HepG2 (cell line): ENCODE data around the gene VAC14. TPM values are rescaled to one million over a fixed set of nuclear protein-coding genes. Genes with fewer than 3 reads are reported as not detected.

Experiments
- ELF4 ChIP-seq: sonication (generic); formaldehyde crosslinking; IDR thresholded peaks from 2 replicates; pipeline ENCODE4 v1.5.0; 2020; ENCODE audit warnings: missing genetic modification reagents, mild to moderate bottlenecking, moderate library complexity, borderline replicate concordance
- HBP1 ChIP-seq: IDR thresholded peaks from 2 replicates; pipeline ENCODE4 v1.6.1; 2016; ENCODE audit warnings: low read depth, control low read depth
- HMG20B ChIP-seq: conservative IDR thresholded peaks from 2 replicates; pipeline ENCODE4 v1.6.1; 2016; ENCODE audit warnings: missing genetic modification reagents, missing compliant biosample characterization
- MAFF ChIP-seq: IDR thresholded peaks from 2 replicates; pipeline ENCODE4 v1.6.1; 2011; ENCODE audit warnings: low read depth, low read length, improper control_type of control experiment
- NR2F6 ChIP-seq, 2 experiments: IDR thresholded peaks; 2 replicates each; pipeline ENCODE4 v1.6.1; 2016; ENCODE audit warnings: antibody characterized with exemption in 1 of 2, mild to moderate bottlenecking in 1 of 2
- PITX1 ChIP-seq: sonication (generic); formaldehyde crosslinking; IDR thresholded peaks from 2 replicates; pipeline ENCODE4 v1.5.1; 2020; ENCODE audit warnings: mild to moderate bottlenecking, missing genetic modification reagents
- RBFOX2 ChIP-seq: fragments of 200-400 bp; formaldehyde crosslinking; IDR thresholded peaks from 2 replicates; pipeline ENCODE4 v1.6.1; 2017; ENCODE audit warnings: low read depth, mild to moderate bottlenecking, low read length
- TOE1 ChIP-seq: sonication (generic); formaldehyde crosslinking; IDR thresholded peaks from 2 replicates; pipeline ENCODE4 v1.4.0; 2020; ENCODE audit warnings: mild to moderate bottlenecking, missing genetic modification reagents
- ZFX ChIP-seq: sonication (generic); formaldehyde crosslinking; IDR thresholded peaks from 2 replicates; pipeline ENCODE4 v1.4.0; 2020; ENCODE audit warnings: mild to moderate bottlenecking, low read depth, missing genetic modification reagents, moderate library complexity
- ZNF205 ChIP-seq: IDR thresholded peaks from 2 replicates; pipeline ENCODE4 v1.6.1; 2018; ENCODE audit warnings: missing biosample characterization, missing genetic modification reagents
- ZNF629 ChIP-seq: sonication (generic); formaldehyde crosslinking; conservative IDR thresholded peaks from 2 replicates; pipeline ENCODE4 v1.5.0; 2020; ENCODE audit warnings: missing genetic modification reagents
- ZNF768 ChIP-seq: sonication (generic); formaldehyde crosslinking; IDR thresholded peaks from 2 replicates; pipeline ENCODE4 v1.4.0; 2020; ENCODE audit warnings: missing genetic modification reagents
- ZNF800 ChIP-seq: sonication (generic); formaldehyde crosslinking; IDR thresholded peaks from 2 replicates; pipeline ENCODE4 v1.4.0; 2020; ENCODE audit warnings: missing genetic modification reagents
- polyA plus RNA-seq, 8 experiments: library from polyadenylated mRNA; depleted of rRNA in 3 of 8; stranded (reverse) in 7 of 8; unstranded in 1 of 8; fragments of >200 nt; fragmentation: Illumina TruSeq in 4 of 8; extraction: Trizol in 4 of 8; gene quantifications; 2 replicates each; pipeline versions ENCODE4 v1.2.1 to v1.2.3, GENCODE V29; 2011 to 2016; ENCODE audit warnings: low read depth in 4 of 8, missing spikeins in 1 of 8, mixed read lengths in 1 of 8; ENCODE audit not compliant: insufficient read depth in 1 of 8
- total RNA-seq, 5 experiments: library from RNA; depleted of rRNA; stranded (reverse); fragments of >200 nt; fragmentation: Illumina TruSeq; extraction: Trizol; gene quantifications; 2 replicates each; pipeline ENCODE4 v1.2.3, GENCODE V29; 2016; ENCODE audit warnings: low read depth in 1 of 5
- TF ChIP-seq, protein P1 (sequence below): fragments of 450-650 bp; IDR thresholded peaks from 2 replicates; pipeline ENCODE4 v1.6.1; 2017; ENCODE audit warnings: mild to moderate bottlenecking
- TF ChIP-seq, protein P2 (sequence below), 2 experiments: sonication (generic) in 1 of 2; formaldehyde crosslinking in 1 of 2; IDR thresholded peaks; 2 replicates each; pipeline versions ENCODE4 v1.6.1 to v1.9.0; 2014 to 2022; ENCODE audit warnings: antibody characterized with exemption in 1 of 2, borderline replicate concordance in 1 of 2, inconsistent platforms in 1 of 2, low read depth in 1 of 2, missing genetic modification reagents in 1 of 2

The VAC14 gene
- total and polyA plus RNA-seq, 2 of the 13 experiments (the other 11 are each of a cell fraction or from before 2014, with no cell fraction given) = 23.5 to 24.6 TPM

DNA sequence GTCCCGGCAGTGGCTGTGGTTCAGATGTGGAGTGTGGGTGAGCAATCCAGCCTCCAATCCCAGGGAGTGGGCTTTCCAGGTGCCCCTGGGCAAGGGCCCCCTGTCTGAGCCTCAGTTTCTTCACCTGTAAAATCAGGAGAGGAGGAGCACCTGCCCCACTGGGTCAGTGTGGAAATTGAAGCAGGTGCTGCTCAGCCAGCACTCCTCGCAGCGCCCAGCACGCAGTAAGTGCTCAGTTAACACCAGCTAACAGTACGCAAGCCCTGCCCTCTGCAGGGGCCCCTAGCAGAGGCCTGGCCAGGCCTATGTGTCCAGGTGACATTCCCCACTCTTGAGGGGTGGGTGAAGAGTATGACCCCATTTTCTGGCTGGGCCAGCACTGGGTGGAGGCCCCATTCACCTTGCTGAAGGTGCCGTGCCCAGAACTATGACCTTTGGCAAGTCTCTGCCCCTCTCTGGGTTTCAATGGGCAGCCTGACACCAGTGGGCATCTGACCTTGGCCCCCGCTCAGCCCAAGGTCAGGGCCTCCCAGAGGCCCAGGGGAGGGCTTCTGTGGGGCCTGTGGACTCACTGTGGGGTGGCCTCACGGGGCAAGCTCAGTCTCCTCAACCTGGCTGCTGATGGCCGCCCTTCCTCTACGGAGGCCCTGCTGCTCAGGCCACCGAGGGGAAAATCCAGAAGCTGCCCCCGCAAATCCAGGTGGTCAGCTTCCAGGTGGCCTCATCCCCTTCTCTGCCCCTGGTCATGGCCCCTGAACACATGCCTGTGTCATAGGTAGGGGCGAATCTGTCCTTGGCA lies 117.6 kb downstream of the VAC14 start (continued):
- TF ChIP-seq ZNF629 (CRISPR knock-in tag) (peak; percentile 66), TOE1 (no peak; the same call in 1 of the 2 replicates), ELF4 (CRISPR knock-in tag) (no peak), HBP1 (CRISPR knock-in tag) (peak; percentile 39), ZNF768 (CRISPR knock-in tag) (peak; percentile 2; the same call in 1 of the 2 replicates), PITX1 (CRISPR knock-in tag) (peak; percentile 39; the same call in 1 of the 2 replicates), HMG20B (CRISPR knock-in tag) (no peak), ZFX (CRISPR knock-in tag) (peak; percentile 78), NR2F6 (IDR thresholded peaks at IDR 0.05) (peak; percentile 93), NR2F6 (CRISPR knock-in tag; IDR thresholded peaks at IDR 0.05) (peak; percentile 89), MAFF (no peak), RBFOX2 (peak; percentile 87), ZNF205 (no peak), ZNF800 (peak; percentile 66; the same call in 1 of the 2 replicates)
- TF ChIP-seq, protein P1, sequence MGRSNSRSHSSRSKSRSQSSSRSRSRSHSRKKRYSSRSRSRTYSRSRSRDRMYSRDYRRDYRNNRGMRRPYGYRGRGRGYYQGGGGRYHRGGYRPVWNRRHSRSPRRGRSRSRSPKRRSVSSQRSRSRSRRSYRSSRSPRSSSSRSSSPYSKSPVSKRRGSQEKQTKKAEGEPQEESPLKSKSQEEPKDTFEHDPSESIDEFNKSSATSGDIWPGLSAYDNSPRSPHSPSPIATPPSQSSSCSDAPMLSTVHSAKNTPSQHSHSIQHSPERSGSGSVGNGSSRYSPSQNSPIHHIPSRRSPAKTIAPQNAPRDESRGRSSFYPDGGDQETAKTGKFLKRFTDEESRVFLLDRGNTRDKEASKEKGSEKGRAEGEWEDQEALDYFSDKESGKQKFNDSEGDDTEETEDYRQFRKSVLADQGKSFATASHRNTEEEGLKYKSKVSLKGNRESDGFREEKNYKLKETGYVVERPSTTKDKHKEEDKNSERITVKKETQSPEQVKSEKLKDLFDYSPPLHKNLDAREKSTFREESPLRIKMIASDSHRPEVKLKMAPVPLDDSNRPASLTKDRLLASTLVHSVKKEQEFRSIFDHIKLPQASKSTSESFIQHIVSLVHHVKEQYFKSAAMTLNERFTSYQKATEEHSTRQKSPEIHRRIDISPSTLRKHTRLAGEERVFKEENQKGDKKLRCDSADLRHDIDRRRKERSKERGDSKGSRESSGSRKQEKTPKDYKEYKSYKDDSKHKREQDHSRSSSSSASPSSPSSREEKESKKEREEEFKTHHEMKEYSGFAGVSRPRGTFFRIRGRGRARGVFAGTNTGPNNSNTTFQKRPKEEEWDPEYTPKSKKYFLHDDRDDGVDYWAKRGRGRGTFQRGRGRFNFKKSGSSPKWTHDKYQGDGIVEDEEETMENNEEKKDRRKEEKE = no peak
- TF ChIP-seq, protein P2, sequence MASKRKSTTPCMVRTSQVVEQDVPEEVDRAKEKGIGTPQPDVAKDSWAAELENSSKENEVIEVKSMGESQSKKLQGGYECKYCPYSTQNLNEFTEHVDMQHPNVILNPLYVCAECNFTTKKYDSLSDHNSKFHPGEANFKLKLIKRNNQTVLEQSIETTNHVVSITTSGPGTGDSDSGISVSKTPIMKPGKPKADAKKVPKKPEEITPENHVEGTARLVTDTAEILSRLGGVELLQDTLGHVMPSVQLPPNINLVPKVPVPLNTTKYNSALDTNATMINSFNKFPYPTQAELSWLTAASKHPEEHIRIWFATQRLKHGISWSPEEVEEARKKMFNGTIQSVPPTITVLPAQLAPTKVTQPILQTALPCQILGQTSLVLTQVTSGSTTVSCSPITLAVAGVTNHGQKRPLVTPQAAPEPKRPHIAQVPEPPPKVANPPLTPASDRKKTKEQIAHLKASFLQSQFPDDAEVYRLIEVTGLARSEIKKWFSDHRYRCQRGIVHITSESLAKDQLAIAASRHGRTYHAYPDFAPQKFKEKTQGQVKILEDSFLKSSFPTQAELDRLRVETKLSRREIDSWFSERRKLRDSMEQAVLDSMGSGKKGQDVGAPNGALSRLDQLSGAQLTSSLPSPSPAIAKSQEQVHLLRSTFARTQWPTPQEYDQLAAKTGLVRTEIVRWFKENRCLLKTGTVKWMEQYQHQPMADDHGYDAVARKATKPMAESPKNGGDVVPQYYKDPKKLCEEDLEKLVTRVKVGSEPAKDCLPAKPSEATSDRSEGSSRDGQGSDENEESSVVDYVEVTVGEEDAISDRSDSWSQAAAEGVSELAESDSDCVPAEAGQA (IDR thresholded peaks at IDR 0.05; ENCODE audit: low read depth) = no peak
- TF ChIP-seq, protein P2 (CRISPR knock-in tag; IDR thresholded peaks at IDR 0.05; ENCODE audit: borderline replicate concordance) = no peak
